Psoas muscle (tissue), 8 donors: Measurements from ENCODE around the gene CD68. TPM values are rescaled to one million over a fixed set of nuclear protein-coding genes. Genes with fewer than 3 reads are reported as not detected.

Experiments
- ATAC-seq, 4 donors: fragments of 200-7000 bp; cut with Tn5 transposase; one replicate each; pipeline ENCODE4 v1.9.1; 2020; ENCODE audit warnings: moderate library complexity in 3 of 4, mild to moderate bottlenecking in 2 of 4
- DNase-seq, 2 donors: peaks; one replicate each; pipeline ENCODE4 v3.0.0-alpha.2; 2020
- H3K27ac ChIP-seq: fragments of 200-600 bp; one replicate; pipeline ENCODE4 v1.8.0; 2022
- H3K27me3 ChIP-seq, 3 donors: fragments of 200-600 bp in 1 of 3; one replicate each; pipeline versions ENCODE4 v1.6.1 to v1.8.0; 2013 to 2022; ENCODE audit warnings: low read length in 2 of 3, mild to moderate bottlenecking in 2 of 3, moderate library complexity in 1 of 3; ENCODE audit not compliant: insufficient read depth in 3 of 3
- H3K36me3 ChIP-seq, 2 donors: fragments of 200-600 bp in 1 of 2; one replicate each; pipeline versions ENCODE4 v1.6.1 to v1.8.0; 2013 to 2022; ENCODE audit warnings: low read depth in 1 of 2, mild to moderate bottlenecking in 1 of 2, moderate library complexity in 1 of 2; ENCODE audit not compliant: insufficient read depth in 1 of 2
- H3K4me1 ChIP-seq: fragments of 200-600 bp; one replicate; pipeline ENCODE4 v1.8.0; 2022
- H3K4me3 ChIP-seq: fragments of 200-600 bp; one replicate; pipeline ENCODE4 v1.8.0; 2022; ENCODE audit warnings: mild to moderate bottlenecking
- H3K9me3 ChIP-seq: fragments of 200-600 bp; one replicate; pipeline ENCODE4 v1.8.0; 2022
- CTCF ChIP-seq: fragments of 200-600 bp; IDR thresholded peaks from one replicate; pipeline ENCODE4 v1.8.0; 2022; ENCODE audit warnings: antibody characterized with exemption
- WGBS, 3 donors: extraction: QIAGEN DNeasy Blood & Tissue Kit; methylation state at CpG; one replicate each; pipeline versions ENCODE4 v1.1.6 to v1.1.7; 2013; 5-methylcytosine and 5-hydroxymethylcytosine counted together
- intact Hi-C, 2 donors: fragments of 100-400 bp; cut with DNase I; formaldehyde crosslinking; loops; one replicate each; pipeline versions ENCODE4 v1.11.0 to v1.14.2; 2022
- polyA plus RNA-seq, 3 donors: library from polyadenylated mRNA; stranded (reverse); fragments of 200-250 nt; gene quantifications; one replicate each; pipeline ENCODE4 v1.2.3, GENCODE V29; 2013
- total RNA-seq, 4 donors: library from RNA; stranded (reverse); fragmentation: NEBNext Ultra II Directional in 2 of 4; extraction: Animal tissue kit (Norgen Biotek cat#: 25700) in 2 of 4; gene quantifications; one replicate each; pipeline versions ENCODE4 v1.2.1 to v1.2.4, GENCODE V29; 2021 to 2023
- donor health status: healthy with polysubstance abuse.
- donor health status: DM: no; HTN: no; CAD: no; lungs with moderate emphysema.
- donor health status: Bipolar disorder and iron deficiency.
- donor health status: healthy.
- donor health status: DM: yes; HTN: yes; CAD: no.
- donor health status: DM: no; HTN: no; CAD: no.
- donor health status: DM: no; HTN: no; CAD: no.
- donor health status: DM: yes; HTN: yes; CAD: no.

The CD68 gene
- total and polyA plus RNA-seq, 7 donors = 15.8 to 298 (median 21.8) TPM

DNA sequence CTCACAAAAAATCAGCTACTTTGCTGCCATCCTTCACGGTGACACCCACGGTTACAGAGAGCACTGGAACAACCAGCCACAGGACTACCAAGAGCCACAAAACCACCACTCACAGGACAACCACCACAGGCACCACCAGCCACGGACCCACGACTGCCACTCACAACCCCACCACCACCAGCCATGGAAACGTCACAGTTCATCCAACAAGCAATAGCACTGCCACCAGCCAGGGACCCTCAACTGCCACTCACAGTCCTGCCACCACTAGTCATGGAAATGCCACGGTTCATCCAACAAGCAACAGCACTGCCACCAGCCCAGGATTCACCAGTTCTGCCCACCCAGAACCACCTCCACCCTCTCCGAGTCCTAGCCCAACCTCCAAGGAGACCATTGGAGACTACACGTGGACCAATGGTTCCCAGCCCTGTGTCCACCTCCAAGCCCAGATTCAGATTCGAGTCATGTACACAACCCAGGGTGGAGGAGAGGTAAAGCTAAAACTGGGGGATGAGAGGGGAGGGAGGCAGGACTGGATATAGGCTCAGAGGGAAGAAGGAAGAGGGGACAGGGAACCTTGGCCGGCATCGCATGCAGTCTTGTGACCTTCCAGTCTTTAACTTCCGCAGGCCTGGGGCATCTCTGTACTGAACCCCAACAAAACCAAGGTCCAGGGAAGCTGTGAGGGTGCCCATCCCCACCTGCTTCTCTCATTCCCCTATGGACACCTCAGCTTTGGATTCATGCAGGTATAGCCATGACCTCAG lies 581 bp downstream of the CD68 start:
- peak overlapping the region; percentile 41 for H3K4me3 ChIP-seq
- H3K27me3 ChIP-seq = no peaks in the 10 kb centered on the region
- intact Hi-C loops = loop anchor here in 1 of 2 donors (1.0 to 10.0 kb wide), 3 partner anchors 34 to 345 kb away; partner anchors contain the start of genes DVL2, FXR2, PHF23 and TP53
- H3K9me3 ChIP-seq = no peaks in the 10 kb centered on the region
- peak overlapping the region; percentile 89 for H3K27ac ChIP-seq
- peaks cover 61% of the 10 kb centered on the region for H3K4me1 ChIP-seq
- H3K36me3 ChIP-seq = peaks cover 12 to 39% of the 10 kb centered on the region in 2 donors
- ATAC-seq = no peak
- no peak for TF ChIP-seq CTCF
- no peak for DNase-seq
- WGBS, 3 donors = 64 to 78% (median 68%) methylated on average over 12 of the region's 12 CpGs

DNA sequence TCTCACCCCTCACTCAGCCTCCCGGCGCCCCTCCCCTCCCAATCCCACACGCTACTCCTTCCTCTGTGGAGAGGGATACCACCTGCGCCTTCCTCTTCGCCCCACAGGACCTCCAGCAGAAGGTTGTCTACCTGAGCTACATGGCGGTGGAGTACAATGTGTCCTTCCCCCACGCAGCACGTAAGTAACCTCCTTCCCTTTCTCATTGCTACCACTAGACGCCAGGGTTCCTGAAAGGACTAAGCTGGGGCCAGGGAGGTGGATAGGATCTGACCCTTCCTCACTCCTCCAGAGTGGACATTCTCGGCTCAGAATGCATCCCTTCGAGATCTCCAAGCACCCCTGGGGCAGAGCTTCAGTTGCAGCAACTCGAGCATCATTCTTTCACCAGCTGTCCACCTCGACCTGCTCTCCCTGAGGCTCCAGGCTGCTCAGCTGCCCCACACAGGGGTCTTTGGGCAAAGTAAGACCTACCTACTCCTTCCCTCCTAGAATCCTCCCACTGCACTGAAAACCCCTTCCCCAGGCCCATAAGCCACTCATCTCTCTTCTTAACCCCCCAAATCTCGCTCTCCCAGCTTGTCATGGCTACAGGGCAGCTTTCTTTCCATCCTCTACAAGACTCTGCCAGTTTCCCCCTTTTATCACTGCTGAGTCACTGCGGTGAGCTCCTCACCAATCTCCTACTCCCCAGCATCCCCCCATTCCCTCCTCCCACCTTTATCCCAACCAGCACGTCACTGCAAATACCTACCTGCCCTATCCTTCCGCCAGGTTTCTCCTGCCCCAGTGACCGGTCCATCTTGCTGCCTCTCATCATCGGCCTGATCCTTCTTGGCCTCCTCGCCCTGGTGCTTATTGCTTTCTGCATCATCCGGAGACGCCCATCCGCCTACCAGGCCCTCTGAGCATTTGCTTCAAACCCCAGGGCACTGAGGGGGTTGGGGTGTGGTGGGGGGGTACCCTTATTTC lies 1.5 kb downstream of the CD68 start:
- H3K4me3 ChIP-seq = peak overlapping the region; percentile 41
- TF ChIP-seq CTCF = no peak
- intact Hi-C loops = loop anchor here in 1 of 2 donors (5.0 to 10.0 kb wide), 2 partner anchors 106 to 346 kb away; partner anchors contain the start of genes DVL2, PHF23, TP53 and WRAP53
- WGBS, 3 donors = 81 to 88% (median 83%) methylated on average over 21 to 23 of the region's 23 CpGs
- peaks cover 59% of the 10 kb centered on the region for H3K4me1 ChIP-seq
- peaks cover 10 to 33% of the 10 kb centered on the region in 2 donors for H3K36me3 ChIP-seq
- H3K27me3 ChIP-seq = no peaks in the 10 kb centered on the region
- ATAC-seq = no peak
- peak overlapping the region; percentile 89 for H3K27ac ChIP-seq
- no peaks in the 10 kb centered on the region for H3K9me3 ChIP-seq
- DNase-seq = no peak

DNA sequence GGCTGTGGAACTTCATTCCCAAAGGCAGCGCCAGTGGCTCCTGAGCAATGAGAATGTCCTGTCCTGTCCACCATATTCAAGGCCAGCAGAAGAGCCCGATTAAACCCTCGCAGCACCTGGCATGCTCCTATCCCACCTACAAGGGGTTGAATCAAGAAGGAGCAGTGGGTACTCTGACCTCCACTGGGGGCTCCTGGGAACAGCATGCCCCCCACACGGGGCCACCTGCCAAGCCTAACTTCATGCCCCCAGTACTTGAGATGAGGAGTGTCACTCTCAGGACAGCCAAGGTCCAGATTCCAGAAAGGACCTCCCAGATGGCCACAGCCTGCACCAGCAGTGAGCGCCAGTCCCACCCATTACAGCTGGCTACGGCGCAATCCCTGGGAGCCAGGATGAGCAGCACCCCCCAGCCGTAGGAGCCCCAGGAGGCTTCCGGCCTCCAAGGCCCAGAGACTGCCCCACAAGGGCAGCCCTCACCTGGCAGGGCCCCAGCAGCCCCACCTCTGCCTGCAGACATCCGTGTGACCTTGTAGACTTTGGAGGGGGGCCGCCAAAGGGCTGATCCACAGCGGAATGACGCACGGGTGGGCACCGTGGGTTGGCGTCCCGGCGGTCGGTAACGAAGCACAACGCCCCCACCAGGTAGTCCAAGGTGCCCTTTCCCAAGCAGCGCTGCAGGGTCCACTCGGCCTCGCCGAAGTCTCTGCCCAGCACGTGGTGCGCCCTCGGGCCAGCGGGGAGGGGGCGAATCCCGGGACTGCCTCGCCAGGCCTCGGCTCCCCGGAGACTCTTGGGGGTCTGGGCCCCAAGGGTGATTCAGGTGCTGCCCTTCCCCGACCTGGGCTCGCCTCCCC lies 3.2 kb downstream of the CD68 start:
- peaks cover 4 to 32% of the 10 kb centered on the region in 2 donors for H3K36me3 ChIP-seq
- intact Hi-C loops = loop anchor here in 1 of 2 donors (5.0 to 10.0 kb wide), 2 partner anchors 105 to 348 kb away; partner anchors contain the start of genes DVL2, PHF23, TP53 and WRAP53
- H3K4me1 ChIP-seq = peaks cover 45% of the 10 kb centered on the region
- DNase-seq (peak; percentile 48 to 75), ATAC-seq (no peak)
- H3K9me3 ChIP-seq = no peaks in the 10 kb centered on the region
- H3K4me3 ChIP-seq = peak overlapping the region; percentile 78
- 83 to 86% (median 85%) methylated on average over 34 to 36 of the region's 36 CpGs for WGBS, 3 donors
- no peaks in the 10 kb centered on the region for H3K27me3 ChIP-seq
- no peak for TF ChIP-seq CTCF
- peak overlapping the region; percentile 89 for H3K27ac ChIP-seq
